Coronary artery (tissue), 2 donors: Measurements from ENCODE around the gene PLCB3.
A peak's percentile ranks its signal among the peaks of the same experiment; 100 is the strongest.

Source experiments
- DNase-seq: peaks from one replicate; pipeline ENCODE4 v3.0.0-alpha.2; 2017; ENCODE audit warnings: low spot score
- H3K27ac ChIP-seq, 2 donors: fragments of 200-600 bp; sonication (generic); one replicate each; pipeline ENCODE4 v1.5.1; 2016 to 2019
- H3K4me3 ChIP-seq: fragments of 200-600 bp; sonication (generic); 2 replicates; pipeline ENCODE4 v1.5.1; 2016; ENCODE audit warnings: mild to moderate bottlenecking, moderate library complexity
- CTCF ChIP-seq: fragments of 200-600 bp; sonication (generic); IDR thresholded peaks from one replicate; pipeline ENCODE4 v1.5.1; 2019; ENCODE audit warnings: antibody characterized with exemption

Gene PLCB3

DNA sequence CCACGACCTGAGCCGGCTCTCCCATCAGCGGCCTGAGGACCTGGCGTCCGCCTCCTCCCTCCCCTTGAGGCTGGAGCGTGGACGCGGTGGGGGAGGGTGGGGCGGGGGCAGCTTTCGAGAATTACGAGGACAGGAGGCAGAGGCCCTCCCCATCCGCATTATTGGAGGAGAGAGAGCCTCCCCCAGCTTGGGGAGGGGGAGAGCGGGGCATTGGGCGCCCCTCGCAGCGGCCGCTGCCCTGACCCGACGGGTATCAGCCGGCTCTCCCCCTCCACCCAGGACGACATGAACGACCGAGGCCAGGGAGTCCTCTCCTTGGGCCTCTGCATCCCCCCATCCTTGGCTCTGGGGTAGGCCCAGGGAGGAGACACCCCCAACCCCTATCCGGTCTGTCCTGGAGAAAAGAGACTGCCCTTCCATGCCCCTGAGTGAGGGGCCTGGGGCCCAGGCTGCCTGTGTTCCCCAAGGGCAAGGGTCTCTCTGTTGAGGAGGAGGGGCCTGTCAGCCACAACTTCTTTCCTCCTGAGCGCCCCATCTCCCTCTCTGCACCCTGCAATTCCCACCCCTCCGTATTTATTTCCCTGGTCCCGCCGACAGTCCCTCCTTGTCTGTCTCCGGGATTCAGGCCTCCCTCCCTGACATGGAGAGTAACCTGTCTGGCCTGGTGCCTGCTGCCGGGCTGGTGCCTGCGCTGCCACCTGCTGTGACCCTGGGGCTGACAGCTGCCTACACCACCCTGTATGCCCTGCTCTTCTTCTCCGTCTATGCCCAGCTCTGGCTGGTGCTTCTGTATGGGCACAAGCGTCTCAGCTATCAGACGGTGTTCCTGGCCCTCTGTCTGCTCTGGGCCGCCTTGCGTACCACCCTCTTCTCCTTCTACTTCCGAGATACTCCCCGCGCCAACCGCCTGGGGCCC is 34.8 kb downstream of the PLCB3 start:
- no peak for TF ChIP-seq CTCF
- no peak for DNase-seq
- Histone ChIP-seq H3K27ac (peak overlapping the region; percentile 89 to 97), H3K4me3 (peak overlapping the region; percentile 84)

DNA sequence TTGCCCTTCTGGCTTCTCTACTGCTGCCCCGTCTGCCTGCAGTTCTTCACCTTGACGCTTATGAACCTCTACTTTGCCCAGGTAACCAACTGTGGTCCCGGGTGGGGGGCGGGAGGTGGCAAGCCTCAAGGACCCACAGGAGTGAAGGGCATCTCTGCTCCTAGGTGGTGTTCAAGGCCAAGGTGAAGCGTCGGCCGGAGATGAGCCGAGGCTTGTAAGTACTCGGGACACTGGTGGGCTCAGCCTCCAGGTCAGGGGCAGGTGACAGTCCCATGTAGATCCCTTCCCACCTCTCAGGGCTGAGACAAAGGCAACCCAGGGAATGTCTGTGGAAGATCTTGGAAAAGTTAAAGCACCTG is 35.5 kb downstream of the PLCB3 start:
- TF ChIP-seq CTCF: no peak
- no peak for DNase-seq
- Histone ChIP-seq H3K4me3 (no peak overlapping the region), H3K27ac (no peak overlapping the region)

DNA sequence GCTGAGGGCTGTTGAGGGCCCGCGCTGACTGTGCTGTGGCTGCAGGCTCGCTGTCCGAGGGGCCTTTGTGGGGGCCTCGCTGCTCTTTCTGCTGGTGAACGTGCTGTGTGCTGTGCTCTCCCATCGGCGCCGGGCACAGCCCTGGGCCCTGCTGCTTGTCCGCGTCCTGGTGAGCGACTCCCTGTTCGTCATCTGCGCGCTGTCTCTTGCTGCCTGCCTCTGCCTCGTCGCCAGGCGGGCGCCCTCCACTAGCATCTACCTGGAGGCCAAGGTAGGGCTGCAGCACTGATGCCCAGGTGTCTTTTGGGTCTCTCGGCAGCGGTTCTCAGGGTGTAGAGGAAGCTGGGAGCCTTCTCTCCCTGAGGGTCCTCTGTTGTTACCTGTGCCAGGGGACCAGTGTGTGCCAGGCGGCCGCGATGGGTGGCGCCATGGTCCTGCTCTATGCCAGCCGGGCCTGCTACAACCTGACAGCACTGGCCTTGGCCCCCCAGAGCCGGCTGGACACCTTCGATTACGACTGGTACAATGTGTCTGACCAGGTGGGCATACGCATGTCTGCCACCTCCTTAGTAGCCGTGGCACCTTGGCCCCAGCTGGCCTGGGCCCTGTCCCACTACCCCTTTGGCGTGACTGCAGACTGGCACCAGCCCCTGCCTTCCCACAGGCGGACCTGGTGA is 36.5 kb downstream of the PLCB3 start:
- no peak for DNase-seq
- Histone ChIP-seq H3K4me3 (no peak overlapping the region), H3K27ac (no peak overlapping the region)
- no peak for TF ChIP-seq CTCF

- no peak for TF ChIP-seq CTCF
- no peak for DNase-seq
- Histone ChIP-seq H3K4me3 (no peak overlapping the region), H3K27ac (no peak overlapping the region)
These were observed 37.0 kb downstream of the PLCB3 start for GRCh38 chr11:64288353-64288750.

DNA sequence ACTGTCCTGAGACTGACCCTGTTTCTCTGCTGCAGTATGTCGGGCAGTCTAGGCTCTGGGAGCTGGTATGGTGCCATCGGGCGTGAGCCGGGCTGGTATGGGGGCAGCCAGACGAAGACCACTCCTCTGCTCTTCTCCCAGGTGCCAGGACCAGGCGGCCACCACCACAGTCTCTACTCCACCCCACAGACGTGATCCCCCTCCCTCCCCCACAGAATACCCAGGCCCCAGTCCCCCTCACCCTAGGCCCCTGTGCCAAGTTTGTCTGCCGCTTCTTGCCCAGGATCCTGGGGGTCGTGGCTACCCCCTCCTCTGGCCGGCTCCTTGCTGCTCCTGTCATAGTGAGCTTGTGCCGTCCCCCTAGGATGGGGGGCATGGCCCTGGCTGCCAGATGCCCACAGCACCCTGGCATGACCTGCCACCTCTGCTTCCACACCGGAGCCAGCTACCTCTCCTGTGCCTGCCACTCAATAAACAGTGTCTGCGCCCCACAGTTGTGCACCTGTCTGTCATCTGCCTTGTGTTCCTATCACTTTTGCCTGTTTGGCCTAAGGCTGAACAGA is 37.8 kb downstream of the PLCB3 start:
- Histone ChIP-seq H3K27ac (no peak overlapping the region), H3K4me3 (no peak overlapping the region)
- no peak for TF ChIP-seq CTCF
- no peak for DNase-seq

- Histone ChIP-seq H3K27ac (no peak overlapping the region), H3K4me3 (no peak overlapping the region)
- DNase-seq: no peak
- no peak for TF ChIP-seq CTCF
These were observed 39.3 kb downstream of the PLCB3 start for GRCh38 chr11:64290352-64291261.
